Measurements from ENCODE around the gene RAB12.

DNA sequence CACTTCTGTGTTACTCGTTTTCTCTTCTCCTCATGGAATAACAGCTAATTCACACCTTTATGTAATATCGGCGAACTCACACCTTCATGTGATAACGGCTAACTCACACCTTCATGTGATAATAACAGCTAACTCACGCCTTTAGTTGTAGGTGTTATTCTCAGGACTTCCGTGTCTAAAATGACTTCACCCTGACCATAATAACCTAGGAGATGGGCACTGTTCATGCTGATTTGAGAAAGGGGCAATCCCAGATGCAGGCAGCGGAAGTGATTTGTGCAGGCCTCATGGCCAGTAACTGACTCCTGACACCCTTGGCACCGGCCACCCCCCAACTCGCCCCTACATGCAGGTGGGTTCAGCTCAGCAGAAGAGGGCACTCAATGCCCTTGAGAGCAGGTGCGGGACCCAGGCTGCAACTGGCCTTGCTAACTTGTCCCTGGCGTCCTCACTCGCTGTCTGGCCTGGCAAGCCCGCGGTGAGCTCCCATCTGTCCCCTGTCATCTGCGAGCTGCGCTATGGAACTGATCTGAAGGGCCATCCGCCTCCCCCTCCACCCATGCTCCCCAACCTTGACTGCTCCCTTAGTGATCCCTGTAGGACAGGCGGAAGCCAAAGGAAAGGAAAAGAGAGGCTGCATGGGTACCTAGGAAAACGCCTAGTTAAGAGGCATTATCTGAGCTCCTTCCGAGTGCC is 53.5 kb downstream of the RAB12 start:
- no peak for TF ChIP-seq POLR2A (IDR thresholded peaks at IDR 0.05)
- TF ChIP-seq, protein P1, sequence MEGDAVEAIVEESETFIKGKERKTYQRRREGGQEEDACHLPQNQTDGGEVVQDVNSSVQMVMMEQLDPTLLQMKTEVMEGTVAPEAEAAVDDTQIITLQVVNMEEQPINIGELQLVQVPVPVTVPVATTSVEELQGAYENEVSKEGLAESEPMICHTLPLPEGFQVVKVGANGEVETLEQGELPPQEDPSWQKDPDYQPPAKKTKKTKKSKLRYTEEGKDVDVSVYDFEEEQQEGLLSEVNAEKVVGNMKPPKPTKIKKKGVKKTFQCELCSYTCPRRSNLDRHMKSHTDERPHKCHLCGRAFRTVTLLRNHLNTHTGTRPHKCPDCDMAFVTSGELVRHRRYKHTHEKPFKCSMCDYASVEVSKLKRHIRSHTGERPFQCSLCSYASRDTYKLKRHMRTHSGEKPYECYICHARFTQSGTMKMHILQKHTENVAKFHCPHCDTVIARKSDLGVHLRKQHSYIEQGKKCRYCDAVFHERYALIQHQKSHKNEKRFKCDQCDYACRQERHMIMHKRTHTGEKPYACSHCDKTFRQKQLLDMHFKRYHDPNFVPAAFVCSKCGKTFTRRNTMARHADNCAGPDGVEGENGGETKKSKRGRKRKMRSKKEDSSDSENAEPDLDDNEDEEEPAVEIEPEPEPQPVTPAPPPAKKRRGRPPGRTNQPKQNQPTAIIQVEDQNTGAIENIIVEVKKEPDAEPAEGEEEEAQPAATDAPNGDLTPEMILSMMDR (IDR thresholded peaks at IDR 0.05) = no peak
